Head of caudate nucleus (tissue), 42 donors: Measurements from ENCODE around the gene BCAS1.
"Not testable (repeated sequence)": the region's sequence is repeated elsewhere in the genome, so short reads cannot be mapped to it uniquely, and the experiment has no call there.

Source experiments
- DNase-seq, 42 donors: peaks; one replicate each; pipeline versions ENCODE4 v3.0.0 to v3.0.0-alpha.2; 2020 to 2021; ENCODE audit warnings: mixed read lengths in 7 of 42
- intact Hi-C: fragments of 100-400 bp; cut with DNase I; formaldehyde crosslinking; loops from one replicate; pipeline ENCODE4 v1.15.0; 2022

BCAS1 gene

DNA sequence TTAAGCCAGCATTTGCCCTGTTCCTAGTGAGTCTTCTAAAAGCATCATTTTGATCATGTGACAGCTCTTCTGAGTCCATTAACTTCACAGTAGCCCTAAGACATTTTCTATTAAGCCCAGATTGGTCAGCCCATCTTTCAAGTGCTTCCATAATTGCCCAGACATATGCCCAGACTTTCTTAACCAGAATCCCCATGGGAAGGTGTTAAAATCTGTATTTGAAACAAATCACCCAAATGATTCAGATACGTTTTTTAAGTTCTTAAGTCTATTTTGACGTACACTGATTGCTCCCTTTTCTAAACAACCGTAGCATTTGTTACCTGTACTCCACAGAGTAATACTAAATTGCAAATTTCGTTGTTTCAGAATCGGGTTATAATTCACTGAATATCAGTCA lies 89.3 kb downstream of the BCAS1 start:
- no peak for DNase-seq
- intact Hi-C loops, result no loop called here

DNA sequence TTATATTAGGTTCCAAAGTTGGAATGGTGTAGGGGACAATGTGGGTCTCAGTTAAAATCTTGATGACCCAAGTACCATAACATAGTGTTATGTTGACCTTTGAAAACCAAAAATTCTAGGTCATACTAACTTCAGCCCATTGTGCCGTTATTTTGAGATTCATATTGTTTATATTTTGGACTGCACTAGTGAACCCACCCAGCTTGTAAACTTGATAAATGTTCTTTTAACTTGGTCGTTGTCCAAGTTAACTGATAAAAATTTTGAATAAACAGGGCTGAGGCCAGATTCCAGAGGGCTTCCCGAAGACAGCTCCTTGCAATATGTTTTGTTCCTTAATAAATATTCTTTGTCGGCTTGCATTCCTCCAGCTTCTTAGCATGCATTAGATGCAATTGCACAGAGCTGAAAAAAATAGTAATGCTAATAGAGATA lies 90.3 kb downstream of the BCAS1 start:
- intact Hi-C loops, result no loop called here
- no peak for DNase-seq

DNA sequence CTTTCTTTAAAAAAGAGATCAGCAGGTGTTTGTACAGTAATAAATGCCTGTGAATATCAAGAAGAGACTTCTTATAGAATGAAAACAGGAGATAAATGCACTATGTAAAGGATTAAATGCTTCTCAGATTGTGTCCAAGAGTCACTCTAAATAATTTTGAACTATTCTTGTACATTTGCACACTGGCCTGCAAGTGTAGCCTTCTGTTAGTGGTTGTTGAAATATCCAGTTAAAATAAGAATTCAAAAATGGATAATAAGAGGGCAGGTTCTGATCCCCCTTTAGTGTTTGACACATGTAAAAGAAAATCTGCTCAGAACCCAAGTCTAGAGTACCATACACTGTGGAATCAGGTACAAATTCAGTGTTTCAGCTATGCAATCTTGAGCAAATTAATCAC lies 91.9 kb downstream of the BCAS1 start:
- DNase-seq, result no peak
- intact Hi-C loops, result no loop called here

DNA sequence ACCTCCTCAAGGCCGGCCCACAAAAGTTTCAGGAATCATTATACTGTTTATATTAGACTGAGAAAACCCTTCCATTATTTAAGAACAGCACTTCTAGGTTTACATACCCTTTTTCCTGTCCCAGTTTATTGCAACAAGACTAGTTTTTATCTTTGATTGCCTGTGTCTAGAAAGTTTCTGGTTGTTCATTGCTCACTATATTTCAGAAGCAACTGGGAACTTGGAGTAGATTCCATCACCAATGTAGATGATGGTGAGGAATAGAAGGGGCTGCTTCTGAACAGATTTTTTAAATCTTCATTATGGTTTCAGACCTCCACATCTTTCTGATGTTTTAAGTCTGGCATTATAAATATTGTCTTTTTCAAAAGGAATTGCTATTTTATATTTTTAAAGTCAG lies 93.0 kb downstream of the BCAS1 start:
- DNase-seq, result no peak
- intact Hi-C loops, result no loop called here

DNA sequence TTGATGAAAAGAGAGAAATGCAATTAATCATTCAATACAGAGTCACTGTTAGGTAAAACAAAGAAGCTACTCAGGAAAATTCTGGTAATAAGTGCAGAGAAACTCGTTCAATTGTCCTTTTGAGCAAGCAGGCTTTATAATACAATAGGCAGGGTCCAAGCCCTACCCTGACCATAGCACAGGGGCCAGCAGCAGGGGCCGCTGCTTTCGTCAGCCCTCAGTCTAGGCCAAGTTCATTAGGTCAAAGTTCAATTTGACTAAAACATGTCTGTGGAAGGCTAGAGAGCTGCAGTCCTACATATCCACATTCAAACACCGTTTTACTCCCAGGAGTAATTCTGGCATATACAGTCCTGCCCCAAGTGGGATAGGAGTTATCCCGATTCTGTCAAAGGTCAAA lies 94.6 kb downstream of the BCAS1 start:
- no peak for DNase-seq
- intact Hi-C loops, result no loop called here

DNA sequence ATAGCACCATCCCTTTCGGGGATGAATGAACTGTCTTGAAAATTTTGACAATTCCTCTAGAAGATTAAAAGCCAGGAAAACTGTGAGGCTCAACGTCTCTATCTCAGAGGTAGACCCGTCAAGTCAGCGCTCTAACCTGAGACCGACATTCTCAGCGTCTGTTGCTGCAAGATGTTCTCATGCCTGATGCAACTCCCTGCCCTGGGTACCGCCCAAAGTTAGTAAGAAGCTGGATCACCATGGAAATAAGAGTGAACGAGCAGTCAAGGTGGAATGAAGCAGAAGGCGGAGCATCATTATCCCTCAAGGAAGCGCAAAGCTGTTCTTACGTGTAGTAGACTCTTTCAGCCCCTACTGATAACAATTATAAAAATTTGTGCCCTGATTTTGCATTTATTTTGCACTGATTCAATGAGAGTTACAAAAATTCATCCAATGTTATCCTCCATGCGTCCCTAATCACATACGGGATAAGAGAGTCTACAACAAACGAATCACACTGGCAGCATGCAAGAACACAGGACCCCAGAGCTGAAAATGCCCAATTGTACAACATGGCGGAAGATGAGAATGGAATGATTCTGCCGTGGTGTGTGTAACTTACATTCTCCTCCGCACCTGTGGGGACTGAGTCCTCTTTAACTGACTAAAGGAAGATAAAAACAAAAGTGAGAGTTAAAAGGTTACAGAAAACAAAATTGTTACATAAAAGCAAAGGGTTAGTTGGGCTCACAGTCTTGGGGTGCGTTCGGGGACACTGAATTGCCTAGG lies 95.4 kb downstream of the BCAS1 start:
- intact Hi-C loops, result no loop called here
- DNase-seq, result peak in 40 of 42 donors; percentile 19 to 94 (median 66)

DNA sequence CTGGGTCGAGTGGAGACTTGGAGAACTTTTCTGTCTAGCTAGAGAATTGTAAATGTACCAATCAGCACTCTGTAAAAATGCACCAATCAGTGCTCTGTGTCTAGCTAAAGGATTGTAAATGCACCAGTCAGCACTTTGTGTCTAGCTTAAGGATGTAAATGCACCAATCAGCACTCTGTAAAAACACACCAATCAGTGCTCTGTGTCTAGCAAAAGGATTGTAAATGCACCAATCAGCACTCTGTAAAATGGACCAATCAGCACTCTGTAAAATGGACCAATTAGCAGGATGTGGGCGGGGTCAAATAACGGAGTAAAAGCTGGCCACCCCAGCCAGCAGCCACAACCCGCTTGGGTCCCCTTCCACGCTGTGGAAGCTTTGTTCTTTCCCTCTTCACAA lies 96.5 kb downstream of the BCAS1 start:
- intact Hi-C loops, DNase-seq: not testable (repeated sequence)

DNA sequence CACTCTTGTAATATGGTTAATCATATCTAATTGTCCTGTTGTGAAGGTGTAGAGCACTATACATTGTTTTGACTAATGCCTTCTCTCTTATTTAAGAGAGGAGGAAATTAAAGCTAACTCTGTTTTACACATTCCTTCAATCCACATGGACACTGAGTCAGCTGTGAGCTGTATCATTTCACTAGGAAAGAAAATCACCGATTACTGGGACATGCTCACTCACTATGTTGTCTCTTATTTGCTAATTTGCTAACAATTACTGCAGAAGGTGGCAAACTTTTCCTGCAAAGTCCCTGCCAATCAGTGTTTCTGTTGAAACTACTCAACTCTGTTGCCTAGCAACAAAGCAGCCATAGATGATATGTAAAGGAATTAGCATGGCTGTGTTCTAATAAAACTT lies 98.2 kb downstream of the BCAS1 start:
- intact Hi-C loops, result no loop called here
- no peak for DNase-seq

DNA sequence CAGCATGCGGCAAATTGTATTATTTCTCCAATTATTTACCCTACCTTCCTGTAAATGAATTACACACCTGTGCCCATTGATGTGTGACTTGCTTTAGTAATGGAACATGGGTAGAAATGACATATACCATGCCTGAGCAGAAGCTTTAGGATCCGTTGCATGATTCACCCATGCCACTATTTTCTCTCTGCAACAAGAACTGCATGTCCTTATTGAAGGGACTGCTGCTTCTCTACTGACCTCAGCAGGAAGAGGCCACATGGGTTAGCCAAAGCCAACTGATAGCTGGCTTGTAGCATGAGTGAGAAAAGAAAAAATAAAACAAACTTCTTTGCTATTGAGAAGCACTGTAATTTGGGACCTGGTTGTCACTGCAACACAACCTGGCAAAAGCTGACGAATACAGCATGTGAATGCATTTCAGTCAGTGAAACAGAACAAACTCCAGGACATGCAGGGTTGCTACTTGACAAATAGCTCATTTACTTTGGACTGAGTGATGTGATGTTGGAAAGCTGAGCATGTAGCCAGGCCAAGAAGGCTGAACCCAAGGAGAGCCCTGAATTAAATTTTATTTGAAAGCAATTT lies 99.2 kb downstream of the BCAS1 start:
- DNase-seq, result no peak
- intact Hi-C loops, result no loop called here

DNA sequence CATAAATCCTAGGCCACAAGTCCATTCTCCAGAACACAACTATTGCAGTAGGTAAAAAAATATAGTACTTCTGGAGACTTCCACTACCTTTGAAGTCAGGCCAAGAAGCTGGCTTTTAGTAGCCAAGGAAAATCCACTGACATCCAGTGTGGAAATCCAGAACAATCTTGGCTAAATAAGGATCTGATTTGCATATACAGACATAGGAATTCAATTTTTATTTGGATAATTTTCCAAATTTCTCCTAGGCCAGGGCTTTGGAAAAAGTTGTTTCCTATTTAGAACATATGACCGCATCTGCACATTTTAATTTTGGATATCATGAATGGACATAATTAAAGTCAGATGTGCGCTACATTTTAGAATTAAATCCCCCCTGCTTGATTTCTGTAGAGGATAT lies 100.2 kb downstream of the BCAS1 start:
- DNase-seq, result no peak
- intact Hi-C loops, result no loop called here

DNA sequence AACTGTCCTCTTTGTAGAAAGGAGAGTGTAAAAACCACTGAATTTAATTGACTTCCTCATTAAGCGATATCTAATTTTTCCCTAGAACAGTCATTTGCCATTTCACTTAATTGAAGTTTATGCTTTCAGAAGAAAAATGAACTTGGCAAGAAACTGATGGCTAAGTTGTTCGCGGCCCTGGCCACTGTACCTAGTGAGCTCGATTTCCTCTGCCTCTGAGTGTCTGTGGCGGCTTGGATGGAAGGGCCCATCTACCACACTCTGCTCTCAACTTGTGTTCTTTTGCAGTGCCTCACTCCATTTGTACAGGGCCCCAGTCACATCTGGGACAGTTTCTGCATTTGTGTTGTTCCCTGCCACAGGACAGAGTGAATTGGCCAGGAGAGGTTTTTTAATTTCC lies 102.9 kb downstream of the BCAS1 start:
- intact Hi-C loops, result no loop called here

DNA sequence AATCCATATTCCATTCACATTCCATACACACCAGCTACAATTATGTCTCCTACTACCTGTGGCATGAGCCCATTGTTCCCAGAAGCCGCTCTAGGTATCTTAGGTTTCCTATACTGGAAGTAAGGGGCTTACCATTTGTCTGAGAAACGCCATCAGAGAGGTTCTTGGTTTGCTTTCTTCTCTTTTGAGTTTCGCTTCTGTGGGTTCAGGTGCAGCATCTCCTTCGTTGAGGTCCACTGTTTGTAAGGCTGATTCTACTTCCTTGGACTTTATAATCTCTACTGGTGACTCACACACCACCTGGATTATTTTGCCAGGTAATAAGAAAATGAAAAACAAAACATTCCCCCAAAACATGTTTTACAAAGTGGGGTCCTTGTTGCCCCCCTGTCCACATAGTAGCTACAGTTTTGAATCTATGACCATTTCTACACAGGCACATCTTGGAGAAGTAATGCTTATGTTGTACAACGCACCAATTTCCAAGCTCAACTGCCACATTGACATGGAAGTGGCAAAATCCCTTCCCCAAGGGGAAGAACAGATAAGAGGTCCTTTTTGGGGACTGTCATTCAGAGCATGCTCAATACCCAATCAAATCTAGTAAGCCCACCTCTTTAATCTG lies 103.5 kb downstream of the BCAS1 start:
- intact Hi-C loops, result no loop called here
- DNase-seq, result no peak

More for the DNA sequence above, 102.9 kb downstream of the BCAS1 start:
- no peak for DNase-seq

DNA sequence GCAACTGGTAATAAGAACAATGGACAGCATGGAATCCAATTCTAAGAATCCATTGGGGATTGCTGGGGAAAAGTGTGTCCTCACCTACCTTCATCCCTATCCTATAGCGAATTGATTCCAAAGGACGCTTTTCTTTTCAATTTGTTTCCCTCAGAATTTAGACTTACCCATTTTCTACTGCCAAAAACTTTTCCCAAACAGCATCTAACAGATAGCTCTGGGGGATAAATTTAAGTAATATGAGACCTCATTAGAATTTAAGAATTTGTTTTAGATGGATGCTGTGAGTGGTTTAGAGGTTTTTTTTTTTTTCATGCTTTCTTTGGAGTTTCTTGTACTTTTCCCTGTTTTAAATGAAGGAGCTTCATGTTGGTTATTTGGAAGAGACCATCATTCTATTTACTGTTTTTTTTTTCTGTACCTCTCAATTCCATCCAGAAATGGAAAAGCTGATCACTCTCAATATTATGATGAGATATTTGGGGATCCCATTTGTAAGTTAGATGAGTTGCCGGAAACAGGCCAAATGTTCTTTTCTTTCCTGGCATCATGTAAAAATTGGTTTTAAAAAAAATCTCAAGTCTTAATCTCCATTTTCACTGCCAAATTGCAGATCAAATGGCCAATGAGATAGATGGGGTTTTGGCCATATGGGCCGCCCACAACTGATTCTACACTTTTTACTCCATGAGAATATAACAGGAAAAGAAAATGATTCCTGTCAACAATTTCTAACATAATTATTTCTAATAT lies 105.7 kb downstream of the BCAS1 start:
- no peak for DNase-seq
- intact Hi-C loops, result no loop called here

DNA sequence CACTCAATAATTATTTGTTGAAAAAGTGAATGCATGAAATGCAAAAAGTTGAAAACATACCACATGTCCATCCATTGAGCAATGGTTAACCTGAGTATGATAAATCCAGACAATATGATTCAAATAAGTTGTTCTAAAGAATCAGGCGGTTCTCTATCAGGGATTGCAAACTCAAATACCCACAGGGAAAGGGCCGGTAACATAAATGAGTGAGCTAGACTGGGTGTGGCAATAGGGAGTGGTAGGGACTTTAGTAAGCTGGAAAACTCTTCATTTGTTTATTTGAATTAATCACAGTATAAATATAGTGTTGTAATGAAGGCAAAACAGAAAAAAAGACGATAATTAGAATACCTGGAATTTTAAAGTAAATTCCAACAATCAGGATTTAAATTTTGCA lies 106.3 kb downstream of the BCAS1 start:
- DNase-seq, result no peak
- intact Hi-C loops, result no loop called here

DNA sequence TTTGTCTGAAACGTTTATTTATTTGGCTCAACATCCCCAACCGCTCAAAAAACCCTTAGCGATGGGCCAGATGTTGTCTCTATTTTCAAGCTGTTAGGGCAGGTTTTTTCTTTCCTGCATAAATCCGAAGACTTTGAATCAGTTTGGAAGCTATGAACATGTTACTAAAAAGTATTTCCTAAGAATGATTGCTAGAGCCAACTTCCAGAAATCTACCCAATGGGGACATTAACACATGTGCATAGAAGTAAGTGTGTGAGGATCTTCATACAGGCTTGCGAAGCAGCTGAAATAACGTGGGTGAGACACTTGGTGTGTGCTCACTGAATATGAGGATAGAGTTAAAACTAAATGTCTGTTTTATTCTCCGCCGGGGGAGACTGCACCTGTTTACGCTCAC lies 106.8 kb downstream of the BCAS1 start:
- no peak for DNase-seq
- intact Hi-C loops, result no loop called here

DNA sequence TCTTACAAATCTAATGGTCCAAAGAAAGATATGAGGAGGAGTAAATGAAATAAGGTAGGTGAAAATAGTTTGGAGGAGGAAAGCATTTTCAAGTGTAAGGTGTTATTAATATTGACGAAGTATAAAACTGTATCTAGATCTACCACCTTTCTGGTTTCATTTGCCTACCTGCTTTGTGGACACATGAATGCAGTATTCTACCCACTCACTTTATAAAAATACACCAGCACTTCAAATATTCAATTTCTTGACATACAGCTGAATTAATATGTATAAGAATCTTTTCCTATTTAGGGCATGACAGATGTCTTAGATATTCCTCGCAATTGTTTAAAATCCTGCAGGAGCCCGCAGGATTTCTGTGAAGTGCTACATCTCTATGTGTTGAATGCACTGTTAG lies 108.0 kb downstream of the BCAS1 start:
- intact Hi-C loops, result no loop called here
- DNase-seq, result no peak

DNA sequence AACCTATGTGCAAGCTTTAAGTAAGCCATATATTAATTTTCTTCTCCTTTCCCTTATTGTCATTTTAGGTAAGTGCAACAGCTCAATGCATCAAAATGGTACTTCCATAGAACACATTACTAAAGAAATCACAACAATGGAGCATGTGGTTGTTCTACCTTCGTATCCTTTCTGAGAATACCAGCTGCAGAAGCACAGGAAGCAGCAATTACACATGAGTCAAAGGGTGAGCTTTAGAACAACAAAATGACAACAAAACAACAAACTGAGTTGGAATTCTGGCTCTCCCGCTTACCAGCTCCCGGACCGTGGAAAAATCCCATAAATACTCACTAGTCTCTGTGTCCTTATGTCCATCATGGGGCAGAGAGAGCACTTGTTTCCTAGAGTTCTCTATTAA lies 108.9 kb downstream of the BCAS1 start:
- intact Hi-C loops, result no loop called here
- DNase-seq, result no peak

DNA sequence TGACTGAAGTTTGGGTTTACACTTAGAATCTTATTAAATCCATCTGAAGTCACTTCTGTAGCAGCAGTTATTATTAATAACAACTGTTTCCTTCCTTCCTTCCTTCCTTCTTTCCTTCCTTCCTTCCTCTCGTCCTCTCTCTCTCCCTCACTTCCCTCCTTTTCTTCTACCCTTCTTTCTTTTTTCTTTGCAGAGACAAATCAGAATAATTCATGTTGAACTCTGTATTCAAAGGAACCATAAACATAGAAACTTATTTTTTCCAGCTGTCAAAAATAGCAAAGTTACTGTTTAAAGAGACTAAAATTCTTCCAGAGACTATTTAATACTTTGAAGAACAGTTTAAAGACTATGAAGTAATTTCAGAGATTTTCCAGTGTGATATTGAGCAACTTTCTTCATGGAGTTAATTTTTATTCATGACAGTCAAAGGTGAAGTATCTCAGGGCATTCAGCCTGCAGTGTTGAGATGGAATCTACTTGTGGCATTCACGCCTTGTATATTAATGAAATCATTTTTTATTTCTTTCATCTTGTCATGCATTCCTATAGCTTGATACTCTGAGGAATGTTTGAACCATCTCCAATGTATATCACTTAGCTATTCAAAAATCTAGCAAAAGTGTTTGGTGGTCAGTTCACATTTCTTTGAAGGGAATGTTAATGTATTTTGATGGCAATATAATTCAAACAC lies 109.7 kb downstream of the BCAS1 start:
- intact Hi-C loops, result no loop called here
- DNase-seq, result no peak

DNA sequence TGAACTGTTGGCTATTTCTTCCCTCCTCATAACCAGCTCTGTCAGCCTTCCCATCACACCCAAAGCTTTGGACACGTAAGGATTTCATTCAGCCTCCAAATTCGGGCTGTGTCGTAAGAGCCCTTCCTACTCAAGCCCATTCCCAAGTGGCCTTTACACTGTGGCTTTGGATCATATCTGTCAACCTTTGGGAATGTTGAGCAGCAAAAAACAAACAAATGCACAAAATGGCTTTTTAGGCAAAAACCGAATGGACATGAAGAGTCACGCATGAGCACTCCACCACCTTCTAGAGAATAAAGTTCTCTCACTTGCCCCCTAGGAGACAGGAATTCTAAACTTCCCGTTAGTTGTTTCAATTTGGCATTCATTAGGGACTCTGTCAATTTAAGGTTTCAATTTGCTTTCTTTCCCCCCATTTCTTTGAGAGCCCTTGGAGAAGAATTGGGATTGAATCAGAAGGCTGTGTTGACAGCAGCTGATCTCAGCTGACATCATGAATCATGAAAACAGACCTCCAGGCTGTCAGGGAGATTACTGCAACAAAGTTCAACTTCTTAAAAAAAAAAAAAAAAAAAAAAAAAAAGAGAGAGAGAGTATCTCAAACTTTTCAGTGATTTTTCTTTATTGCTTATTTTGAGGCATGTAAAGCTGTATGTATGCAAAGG lies 110.3 kb downstream of the BCAS1 start:
- intact Hi-C loops, result no loop called here
- DNase-seq, result no peak
